Stimulated activated memory B cell treated with anti-CD40 and anti-IgM and Interleukin-4, amounts not matched to agents 10 μg/mL and 1 μg/mL and 100 μg/mL, for 72 hours (primary cell): ENCODE data around the gene MRPL14.
"Not testable (repeated sequence)": the region's sequence is repeated elsewhere in the genome, so short reads cannot be mapped to it uniquely, and the experiment has no call there.

ENCODE experiments used
- ATAC-seq: fragments of 150-1000 bp; cut with Tn5 transposase; 2 replicates; pipeline ENCODE4 v1.10.0; 2021
- H3K27ac Mint-ChIP-seq: one replicate; pipeline ENCODE4 v1.8.0; 2022; ENCODE audit warnings: mild to moderate bottlenecking, mixed read lengths
- H3K27me3 Mint-ChIP-seq: one replicate; pipeline ENCODE4 v1.8.0; 2022; ENCODE audit warnings: mixed read lengths
- H3K36me3 Mint-ChIP-seq: one replicate; pipeline ENCODE4 v1.8.0; 2022; ENCODE audit warnings: mixed read lengths
- H3K4me1 Mint-ChIP-seq: one replicate; pipeline ENCODE4 v1.8.0; 2022; ENCODE audit warnings: mixed read lengths
- H3K4me3 Mint-ChIP-seq: one replicate; pipeline ENCODE4 v1.8.0; 2022; ENCODE audit warnings: mild to moderate bottlenecking, moderate library complexity, mixed read lengths
- H3K9me3 Mint-ChIP-seq: one replicate; pipeline ENCODE4 v1.8.0; 2022; ENCODE audit warnings: mixed read lengths

Gene MRPL14

DNA sequence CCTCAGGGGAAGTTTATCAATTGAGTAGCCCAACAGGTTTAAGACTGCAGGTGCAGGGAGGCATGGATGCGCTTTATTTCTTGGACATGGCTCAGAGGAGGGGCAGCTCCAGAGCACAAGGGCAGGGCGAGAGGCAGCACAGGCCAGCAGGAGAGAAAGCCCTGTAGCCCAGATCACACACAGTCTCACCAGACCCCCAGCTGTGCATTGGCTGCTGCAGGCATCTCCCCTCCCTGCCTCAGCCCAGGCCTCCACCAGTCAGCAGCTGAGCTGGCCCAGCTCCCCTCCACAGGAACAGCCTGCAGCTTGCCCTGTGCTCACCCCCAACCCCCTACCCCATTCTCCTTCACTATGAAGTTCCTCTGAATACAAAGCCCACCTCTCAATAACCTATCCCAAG is 24.7 kb downstream of the MRPL14 start:
- H3K4me3 Mint-ChIP-seq, result no peak overlapping the region
- no peaks in the 10 kb centered on the region for H3K27me3 Mint-ChIP-seq
- H3K36me3 Mint-ChIP-seq, result peaks cover 34% of the 10 kb centered on the region
- no peak for ATAC-seq
- H3K4me1 Mint-ChIP-seq, result peaks cover 11% of the 10 kb centered on the region
- H3K27ac Mint-ChIP-seq, result peak overlapping the region; percentile 9
- H3K9me3 Mint-ChIP-seq, result no peaks in the 10 kb centered on the region

DNA sequence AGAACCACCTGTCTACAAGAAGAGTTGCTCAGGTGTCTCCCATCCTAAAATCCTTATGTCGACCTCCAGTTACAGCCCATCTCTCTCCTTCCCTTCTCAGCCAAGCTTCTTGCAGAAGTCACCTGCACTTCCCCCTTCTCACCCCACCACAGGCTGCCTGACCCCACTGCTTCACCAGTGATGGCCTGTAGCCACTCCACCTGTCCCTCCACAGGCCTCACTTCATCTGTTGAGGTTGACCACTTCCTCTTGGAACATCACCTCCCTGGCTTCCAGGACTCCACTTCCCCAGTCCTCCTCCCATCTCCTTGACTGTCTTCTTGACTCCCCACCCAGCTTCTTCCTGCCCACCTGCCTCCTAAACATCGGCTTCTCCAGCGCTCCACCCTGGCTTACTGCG is 25.4 kb downstream of the MRPL14 start:
- Mint-ChIP-seq H3K27me3 (no peaks in the 10 kb centered on the region), H3K9me3 (no peaks in the 10 kb centered on the region), H3K27ac (peak overlapping the region; percentile 9), H3K4me1 (peaks cover 11% of the 10 kb centered on the region), H3K4me3 (no peak overlapping the region), H3K36me3 (peaks cover 34% of the 10 kb centered on the region)
- no peak for ATAC-seq

GRCh38 chr6:44100088-44100550 is 27.1 kb downstream of the MRPL14 start:
- Mint-ChIP-seq H3K9me3 (no peaks in the 10 kb centered on the region), H3K27me3 (no peaks in the 10 kb centered on the region), H3K4me1 (peaks cover 11% of the 10 kb centered on the region), H3K36me3 (peaks cover 29% of the 10 kb centered on the region), H3K4me3 (no peak overlapping the region), H3K27ac (no peak overlapping the region)
- peak; percentile 37 for ATAC-seq

GRCh38 chr6:44099192-44099591 is 28.1 kb downstream of the MRPL14 start:
- H3K4me1 Mint-ChIP-seq, result peaks cover 11% of the 10 kb centered on the region
- H3K9me3 Mint-ChIP-seq, result no peaks in the 10 kb centered on the region
- no peak for ATAC-seq
- H3K4me3 Mint-ChIP-seq, result no peak overlapping the region
- no peaks in the 10 kb centered on the region for H3K27me3 Mint-ChIP-seq
- no peak overlapping the region for H3K27ac Mint-ChIP-seq
- peaks cover 30% of the 10 kb centered on the region for H3K36me3 Mint-ChIP-seq

DNA sequence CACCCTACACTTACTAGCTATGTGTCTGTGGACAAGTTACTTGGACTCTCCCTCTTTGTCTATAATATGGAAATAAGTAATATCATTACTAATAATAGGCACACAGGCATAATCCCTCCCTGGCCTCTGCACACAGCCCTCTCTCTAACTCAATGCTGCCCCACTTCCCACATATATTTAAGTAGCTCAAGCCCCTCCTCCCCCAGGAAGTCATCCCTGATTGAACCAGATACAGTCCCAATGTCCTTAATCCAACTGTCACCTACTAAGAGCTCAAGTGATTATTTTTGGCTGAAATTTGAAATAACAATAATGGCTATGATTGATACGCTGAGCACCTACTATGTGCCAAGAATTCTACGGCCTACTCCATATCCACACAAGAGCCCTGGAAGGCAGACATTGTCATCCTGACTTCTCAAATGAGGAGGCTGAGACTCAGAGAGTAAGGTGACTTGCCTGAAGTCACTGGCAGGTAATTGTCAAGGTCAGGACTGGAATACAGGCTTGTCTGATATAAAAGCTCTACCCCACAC is 29.4 kb downstream of the MRPL14 start:
- peaks cover 22% of the 10 kb centered on the region for H3K36me3 Mint-ChIP-seq
- H3K4me3 Mint-ChIP-seq, result no peak overlapping the region
- peaks cover 11% of the 10 kb centered on the region for H3K4me1 Mint-ChIP-seq
- H3K27ac Mint-ChIP-seq, result no peak overlapping the region
- no peaks in the 10 kb centered on the region for H3K9me3 Mint-ChIP-seq
- ATAC-seq, result no peak
- H3K27me3 Mint-ChIP-seq, result no peaks in the 10 kb centered on the region

GRCh38 chr6:44096612-44097011 is 30.6 kb downstream of the MRPL14 start:
- Mint-ChIP-seq H3K9me3 (no peaks in the 10 kb centered on the region), H3K27ac (no peak overlapping the region), H3K27me3 (no peaks in the 10 kb centered on the region), H3K4me3 (no peak overlapping the region), H3K36me3 (peaks cover 19% of the 10 kb centered on the region), H3K4me1 (no peaks in the 10 kb centered on the region)
- ATAC-seq, result peak; percentile 87

DNA sequence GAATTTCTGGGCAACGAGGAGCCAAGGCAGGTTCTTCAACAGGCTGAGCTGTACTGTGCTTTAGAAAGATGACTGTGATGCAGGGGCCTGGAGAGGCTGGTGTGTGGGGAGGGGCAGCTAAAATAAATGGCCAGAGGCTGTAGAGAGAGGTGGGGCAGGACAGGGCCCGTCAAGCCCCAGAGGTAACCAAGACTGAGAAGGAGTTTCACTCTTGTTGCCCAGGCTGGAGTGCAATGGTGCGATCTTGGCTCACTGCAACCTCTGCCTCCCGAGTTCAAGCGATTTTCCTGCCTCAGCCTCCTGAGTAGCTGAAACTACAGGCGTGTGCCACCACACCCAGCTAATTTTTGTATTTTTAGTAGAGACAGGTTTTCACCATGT is 32.0 kb downstream of the MRPL14 start:
- not testable (repeated sequence) for H3K9me3 Mint-ChIP-seq, ATAC-seq, H3K27me3 Mint-ChIP-seq, H3K27ac Mint-ChIP-seq, H3K4me1 Mint-ChIP-seq, H3K4me3 Mint-ChIP-seq
- H3K36me3 Mint-ChIP-seq, result peaks cover 13% of the 10 kb centered on the region

DNA sequence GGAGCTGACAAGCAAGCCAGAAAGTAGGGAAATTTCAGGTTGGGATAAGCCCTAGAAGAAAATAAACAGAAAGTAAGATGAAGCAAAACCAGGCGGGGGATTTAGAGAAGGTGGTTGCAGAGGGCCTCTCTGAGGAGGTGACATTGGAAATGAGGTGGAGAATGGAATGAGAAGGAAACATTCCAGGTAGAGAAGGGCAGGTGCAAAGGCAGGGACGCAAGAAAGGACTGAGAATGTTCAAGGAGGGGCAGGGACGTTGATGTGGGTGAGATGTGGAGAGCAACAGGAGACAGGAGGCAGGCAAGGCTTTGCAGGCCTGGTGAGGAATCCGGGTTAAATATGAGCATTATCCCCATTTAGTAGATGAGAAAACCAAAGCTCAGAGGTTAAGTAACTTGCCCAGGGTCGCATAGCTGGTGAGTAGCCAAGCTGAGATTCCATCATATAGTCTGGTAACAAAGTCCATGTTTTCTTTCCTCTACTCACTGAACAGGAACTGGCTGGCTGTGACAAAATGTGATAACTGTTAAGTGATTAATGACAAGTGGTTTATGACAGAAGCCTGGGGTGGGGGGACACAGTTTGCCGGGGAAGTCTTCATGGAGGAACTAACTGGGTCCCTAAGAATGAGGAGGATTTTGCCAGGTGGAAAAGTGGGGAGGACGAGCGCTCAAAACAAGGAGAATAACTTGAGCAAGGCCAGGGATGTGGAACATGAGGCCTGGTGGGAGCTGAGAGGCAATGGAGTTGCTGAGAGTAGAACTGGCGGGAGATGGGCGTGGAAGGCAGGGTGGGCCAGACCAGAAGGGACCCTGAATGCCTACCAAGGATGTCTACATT is 32.6 kb downstream of the MRPL14 start:
- Mint-ChIP-seq H3K4me3 (no peak overlapping the region), H3K9me3 (no peaks in the 10 kb centered on the region), H3K36me3 (peaks cover 10% of the 10 kb centered on the region), H3K4me1 (no peaks in the 10 kb centered on the region), H3K27me3 (no peaks in the 10 kb centered on the region), H3K27ac (no peak overlapping the region)
- no peak for ATAC-seq

GRCh38 chr6:44093750-44094402 is 33.4 kb downstream of the MRPL14 start:
- H3K27me3 Mint-ChIP-seq, result no peaks in the 10 kb centered on the region
- ATAC-seq, result no peak
- H3K36me3 Mint-ChIP-seq, result peaks cover 10% of the 10 kb centered on the region

GRCh38 chr6:44093066-44093465 is 34.2 kb downstream of the MRPL14 start:
- no peaks in the 10 kb centered on the region for H3K4me1 Mint-ChIP-seq
- no peaks in the 10 kb centered on the region for H3K9me3 Mint-ChIP-seq
- H3K36me3 Mint-ChIP-seq, result peaks cover 10% of the 10 kb centered on the region
- H3K27ac Mint-ChIP-seq, result no peak overlapping the region
- H3K27me3 Mint-ChIP-seq, result no peaks in the 10 kb centered on the region
- no peak for ATAC-seq
- H3K4me3 Mint-ChIP-seq, result no peak overlapping the region

More at GRCh38 chr6:44093750-44094402, 33.4 kb downstream of the MRPL14 start:
- Mint-ChIP-seq H3K4me1 (no peaks in the 10 kb centered on the region), H3K9me3 (no peaks in the 10 kb centered on the region), H3K27ac (no peak overlapping the region), H3K4me3 (no peak overlapping the region)

GRCh38 chr6:44091981-44092884 is 35.0 kb downstream of the MRPL14 start:
- Mint-ChIP-seq H3K27me3 (no peaks in the 10 kb centered on the region), H3K27ac (no peak overlapping the region), H3K36me3 (peaks cover 10% of the 10 kb centered on the region), H3K4me3 (no peak overlapping the region), H3K4me1 (no peaks in the 10 kb centered on the region), H3K9me3 (no peaks in the 10 kb centered on the region)
- ATAC-seq, result no peak

DNA sequence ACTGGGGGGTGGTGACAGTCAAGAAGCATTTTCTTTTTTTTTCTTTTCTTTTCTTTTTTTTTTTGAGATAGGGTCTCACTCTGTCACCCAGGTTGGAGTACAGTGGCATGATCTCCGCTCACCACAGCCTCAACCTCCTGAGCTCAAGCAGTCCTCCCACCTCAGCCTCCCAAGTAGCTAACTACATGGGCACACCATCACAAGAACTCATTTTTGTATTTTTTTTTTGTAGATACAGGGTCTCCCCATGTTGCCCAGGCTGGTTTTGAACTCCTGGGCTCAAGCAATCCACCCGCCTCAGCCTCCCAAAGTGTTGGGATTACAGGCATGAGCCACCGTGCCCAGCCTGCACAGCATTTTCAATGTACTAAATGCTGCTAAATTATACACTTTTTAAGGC is 35.9 kb downstream of the MRPL14 start:
- ATAC-seq, H3K36me3 Mint-ChIP-seq, H3K9me3 Mint-ChIP-seq, H3K27ac Mint-ChIP-seq, H3K27me3 Mint-ChIP-seq, H3K4me3 Mint-ChIP-seq, H3K4me1 Mint-ChIP-seq: not testable (repeated sequence)

DNA sequence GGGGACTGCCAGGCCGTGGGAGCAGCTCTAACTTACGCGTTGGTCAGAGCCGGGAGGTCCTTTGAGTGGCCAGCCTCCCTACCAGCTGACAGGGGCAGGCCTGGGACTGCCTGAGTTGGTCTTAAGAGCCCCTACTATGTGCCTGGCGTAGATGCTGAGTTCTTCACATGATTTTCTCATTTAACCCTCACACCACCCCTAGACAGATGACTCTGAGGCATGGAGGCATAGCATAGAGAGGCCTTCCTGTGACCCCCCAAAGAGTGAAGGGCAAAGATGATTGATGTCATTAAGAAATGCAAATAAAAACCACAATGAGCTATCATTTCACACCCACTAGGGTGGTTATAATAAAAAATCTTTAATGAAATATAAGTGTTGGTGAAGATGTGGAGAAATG is 36.8 kb downstream of the MRPL14 start:
- no peaks in the 10 kb centered on the region for H3K4me1 Mint-ChIP-seq
- H3K4me3 Mint-ChIP-seq, result no peak overlapping the region
- H3K9me3 Mint-ChIP-seq, result no peaks in the 10 kb centered on the region
- H3K27ac Mint-ChIP-seq, result no peak overlapping the region
- peaks cover 10% of the 10 kb centered on the region for H3K36me3 Mint-ChIP-seq
- H3K27me3 Mint-ChIP-seq, result no peaks in the 10 kb centered on the region
- ATAC-seq, result no peak

DNA sequence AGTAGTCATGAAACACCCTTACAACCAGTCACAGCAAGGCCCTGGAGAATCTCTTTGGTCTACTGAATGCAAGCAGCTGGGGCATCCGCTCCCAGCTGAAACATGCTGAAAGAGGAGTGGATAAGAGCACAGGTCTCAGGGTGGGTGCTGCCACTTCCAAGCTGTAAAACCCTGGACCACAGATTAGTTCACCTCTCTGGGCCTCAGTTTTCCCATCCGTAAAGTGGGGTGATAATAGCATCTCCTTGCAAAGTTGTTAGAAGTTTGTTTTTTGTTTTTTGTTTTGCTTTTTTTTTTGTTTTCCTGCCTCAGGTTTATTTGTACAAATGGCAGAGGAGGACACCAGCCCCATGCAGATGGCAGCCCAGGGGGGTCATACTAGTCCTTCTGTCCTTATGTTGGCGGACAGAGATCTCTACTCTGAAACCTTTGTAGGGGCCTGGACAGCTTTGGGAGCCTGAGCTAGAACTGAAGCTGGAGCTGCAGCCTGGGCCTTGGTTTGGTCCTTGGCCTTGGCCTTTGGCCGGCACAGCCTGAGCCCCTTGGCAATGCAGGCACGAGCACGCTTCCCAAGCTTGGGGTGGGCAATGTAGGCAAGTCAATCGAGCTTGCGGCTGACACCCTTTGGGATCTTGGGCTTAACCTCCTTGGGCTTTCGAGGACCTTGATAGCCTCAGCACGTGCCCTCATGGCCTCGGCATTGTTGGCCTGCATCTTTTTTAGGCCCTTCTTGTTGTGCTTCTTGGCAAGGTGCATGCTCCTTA is 38.2 kb downstream of the MRPL14 start:
- Mint-ChIP-seq H3K27me3 (no peaks in the 10 kb centered on the region), H3K36me3 (peaks cover under 1% of the 10 kb centered on the region), H3K4me3 (no peak overlapping the region), H3K27ac (no peak overlapping the region), H3K9me3 (no peaks in the 10 kb centered on the region), H3K4me1 (no peaks in the 10 kb centered on the region)
- ATAC-seq, result no peak
